ENCODE results near the gene SMIM32.

Gene SMIM32

GRCh38 chr5:136192526-136193321 lies at the start of gene SMIM32:
Gene SMIM32 (minus strand): TSS chr5:136193162. CDS start chr5:136192524, 638 bp downstream.
- DNase-seq, result no peak

- no peak for DNase-seq
Observed at GRCh38 chr5:136242611-136243010, 49.6 kb upstream of the SMIM32 start.

- no peak for DNase-seq
Observed at GRCh38 chr5:136242136-136242535, 49.2 kb upstream of the SMIM32 start.

- DNase-seq, result no peak
Observed at GRCh38 chr5:136240894-136241293, 47.9 kb upstream of the SMIM32 start.

- DNase-seq, result no peak
Observed at GRCh38 chr5:136236479-136237083, 43.6 kb upstream of the SMIM32 start.

- DNase-seq, result no peak
Observed at GRCh38 chr5:136235321-136235720, 42.4 kb upstream of the SMIM32 start.

- no peak for DNase-seq
Observed at GRCh38 chr5:136232316-136232715, 39.4 kb upstream of the SMIM32 start.

- DNase-seq, result no peak
Observed at GRCh38 chr5:136230176-136230575, 37.2 kb upstream of the SMIM32 start.

GRCh38 chr5:136228136-136228757 lies 35.3 kb upstream of the SMIM32 start:
- DNase-seq, result no peak

GRCh38 chr5:136226401-136226800 lies 33.4 kb upstream of the SMIM32 start:
- DNase-seq, result no peak

GRCh38 chr5:136225796-136226195 lies 32.8 kb upstream of the SMIM32 start:
- no peak for DNase-seq

GRCh38 chr5:136222580-136223235 lies 29.7 kb upstream of the SMIM32 start:
- no peak for DNase-seq

- no peak for DNase-seq
Observed at GRCh38 chr5:136221340-136221739, 28.4 kb upstream of the SMIM32 start.

GRCh38 chr5:136216230-136216629 lies 23.3 kb upstream of the SMIM32 start:
- no peak for DNase-seq

GRCh38 chr5:136215812-136216211 lies 22.9 kb upstream of the SMIM32 start:
- no peak for DNase-seq

- no peak for DNase-seq
Observed at GRCh38 chr5:136213919-136214493, 21.0 kb upstream of the SMIM32 start.

- peak; percentile 16 for DNase-seq
Observed at GRCh38 chr5:136212252-136212721, 19.3 kb upstream of the SMIM32 start.

GRCh38 chr5:136211282-136212040 lies 18.5 kb upstream of the SMIM32 start:
- no peak for DNase-seq

GRCh38 chr5:136210259-136210658 lies 17.3 kb upstream of the SMIM32 start:
- no peak for DNase-seq

GRCh38 chr5:136209346-136209910 lies 16.5 kb upstream of the SMIM32 start:
- DNase-seq, result no peak

GRCh38 chr5:136208916-136209315 lies 16.0 kb upstream of the SMIM32 start:
- no peak for DNase-seq

GRCh38 chr5:136207631-136208030 lies 14.7 kb upstream of the SMIM32 start:
- no peak for DNase-seq
